ENCODE data around the gene ZBTB32.

Gene ZBTB32

DNA sequence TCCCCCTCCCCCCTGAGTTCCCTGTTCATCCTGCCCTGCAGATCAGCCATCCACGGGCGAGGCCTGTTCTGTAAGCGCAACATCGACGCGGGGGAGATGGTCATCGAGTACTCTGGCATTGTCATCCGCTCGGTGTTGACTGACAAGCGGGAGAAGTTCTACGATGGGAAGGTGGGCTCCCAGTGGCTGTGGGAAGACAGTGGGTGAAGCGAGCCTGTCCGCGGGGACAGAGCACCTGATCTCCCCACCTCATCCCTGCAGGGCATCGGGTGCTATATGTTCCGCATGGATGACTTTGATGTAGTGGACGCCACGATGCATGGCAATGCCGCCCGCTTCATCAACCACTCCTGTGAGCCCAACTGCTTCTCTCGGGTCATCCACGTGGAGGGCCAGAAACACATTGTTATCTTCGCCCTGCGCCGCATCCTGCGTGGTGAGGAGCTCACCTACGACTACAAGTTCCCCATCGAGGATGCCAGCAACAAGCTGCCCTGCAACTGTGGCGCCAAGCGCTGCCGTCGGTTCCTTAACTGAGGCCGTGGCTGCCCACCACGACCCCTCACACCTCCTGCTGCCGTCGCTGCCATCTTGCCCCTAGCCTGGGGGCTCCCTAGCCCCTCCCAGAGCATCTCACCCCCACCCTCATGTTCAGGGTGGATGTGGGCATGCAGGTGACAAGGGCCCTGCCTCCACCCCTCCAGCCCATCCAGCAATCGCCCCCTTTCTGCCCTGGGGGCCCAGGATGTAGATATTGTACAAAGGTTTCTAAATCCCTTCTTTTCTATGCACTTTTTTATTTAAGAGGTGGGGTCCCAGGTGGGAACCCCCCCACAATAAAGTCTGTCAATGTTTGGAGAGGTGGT is 33.9 kb downstream of the ZBTB32 start:
- no peak for DNase-seq (ENCODE audit: low read depth)

- no peak for DNase-seq (ENCODE audit: low read depth)
Observed at GRCh38 chr19:35738887-35739229, 34.5 kb downstream of the ZBTB32 start.

DNA sequence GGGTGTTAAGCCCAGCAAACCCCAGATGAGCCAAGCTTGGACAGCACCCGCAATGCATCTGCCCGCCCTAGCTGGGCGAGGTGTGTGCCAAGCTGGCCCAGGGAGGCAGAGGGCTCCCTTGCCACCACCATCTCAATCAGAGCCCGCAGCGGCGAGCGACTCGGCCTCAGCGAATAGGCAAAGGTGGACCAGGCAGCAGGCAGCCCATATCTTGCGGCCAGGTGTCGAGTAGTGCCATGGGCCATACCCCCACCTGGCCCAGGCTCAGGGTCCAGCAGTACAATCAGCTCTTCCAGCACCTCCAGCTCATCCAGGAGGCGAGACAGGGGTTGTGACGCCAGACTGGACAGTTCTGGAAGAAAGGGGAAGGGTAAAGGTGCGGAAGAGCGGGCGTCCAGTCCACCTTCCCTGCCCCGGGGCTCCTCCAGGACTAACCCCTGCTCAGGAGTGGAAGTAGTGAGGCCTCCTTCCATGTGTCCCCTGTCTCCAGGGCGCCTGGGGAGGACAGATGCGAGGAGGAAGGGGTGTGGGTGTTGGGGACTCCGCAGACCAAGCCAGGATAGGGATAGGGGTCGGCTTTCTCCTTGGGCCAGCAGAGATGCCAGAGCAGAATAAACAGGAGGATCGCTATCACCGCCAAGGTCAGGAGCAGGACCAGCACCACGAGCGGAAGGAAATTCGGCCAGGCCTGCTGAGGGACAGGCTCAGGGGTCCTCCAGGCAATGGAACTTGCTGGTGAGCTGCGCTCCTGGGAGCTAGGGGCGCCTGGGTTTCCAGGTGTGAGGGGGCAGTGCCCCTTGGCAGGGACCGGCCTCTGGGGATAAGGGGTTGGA is 35.1 kb downstream of the ZBTB32 start:
- DNase-seq (ENCODE audit: low read depth), result no peak

- DNase-seq (ENCODE audit: low read depth), result no peak
Observed at GRCh38 chr19:35740108-35740422, 35.7 kb downstream of the ZBTB32 start.

DNA sequence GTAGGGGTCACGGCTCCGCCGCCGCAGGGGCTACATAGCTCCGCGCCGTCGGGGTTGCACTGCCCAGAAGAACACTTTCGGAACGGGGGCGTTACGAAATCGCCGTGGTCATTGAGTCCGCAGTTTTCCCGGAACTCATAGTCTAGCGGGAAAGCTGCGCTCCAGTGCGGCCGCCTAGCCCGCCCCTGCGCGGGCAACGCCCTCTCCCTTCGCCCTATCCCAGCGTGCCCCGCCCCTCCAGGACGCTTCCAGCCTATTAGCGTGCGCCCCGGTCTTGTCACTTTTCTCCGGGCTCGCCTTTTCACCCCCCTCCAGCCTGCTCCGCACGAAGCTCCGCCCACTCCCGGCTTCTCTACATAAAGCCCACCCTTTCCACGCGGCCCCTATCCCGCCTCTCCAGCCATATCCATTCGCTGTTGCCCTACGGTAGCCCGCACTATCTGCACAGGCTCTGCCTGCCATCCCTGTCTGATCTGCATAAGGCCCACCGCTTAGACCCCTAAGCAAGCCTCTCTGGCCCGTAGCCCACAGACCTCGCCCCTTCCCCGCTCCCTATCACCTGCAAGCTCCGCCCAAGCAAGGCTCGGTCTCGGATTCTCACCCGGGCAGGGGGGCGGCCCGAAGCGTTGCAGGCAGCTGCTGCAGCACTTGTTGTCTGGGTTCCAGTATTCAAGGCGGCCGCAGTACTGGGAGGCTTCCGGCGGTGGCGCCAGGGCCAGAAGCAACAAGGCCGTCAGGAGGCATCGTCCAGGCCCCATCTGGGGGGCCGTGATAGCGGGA is 36.3 kb downstream of the ZBTB32 start:
- DNase-seq (ENCODE audit: low read depth), result peak; percentile 93

- DNase-seq (ENCODE audit: low read depth), result no peak
Observed at GRCh38 chr19:35741203-35741515, 36.8 kb downstream of the ZBTB32 start.

DNA sequence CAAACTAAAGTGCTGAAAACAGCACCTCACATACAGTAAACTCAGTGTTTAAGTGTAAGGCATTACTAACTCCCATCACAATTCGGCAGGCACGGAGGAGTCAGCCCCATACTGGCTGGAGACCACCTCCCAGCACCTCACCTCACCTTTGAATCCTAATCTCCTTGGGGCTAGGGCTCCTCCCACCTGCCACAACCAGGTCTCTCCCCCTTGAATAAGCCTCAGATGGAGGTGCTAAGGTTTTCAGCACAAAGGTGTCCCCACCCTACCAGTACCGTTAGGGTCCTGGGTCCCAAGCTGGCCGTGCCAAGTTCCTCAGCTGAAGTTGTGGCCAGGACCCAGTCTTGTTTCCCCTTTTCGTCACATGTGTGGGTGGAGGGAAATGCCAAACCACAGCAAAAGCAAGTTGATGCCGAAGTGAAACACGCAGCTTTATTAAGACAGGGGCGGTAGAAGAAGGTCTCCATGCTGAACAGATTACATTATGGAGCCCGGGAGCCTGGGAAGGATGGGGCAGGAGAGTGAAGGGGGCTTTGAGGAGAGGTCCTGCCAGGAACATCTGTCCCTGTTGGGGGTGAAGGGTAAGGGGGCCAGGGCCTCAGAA is 37.9 kb downstream of the ZBTB32 start, which contains the start of gene IGFLR1:
IGFLR1 (minus strand) TSS at position 332 of the 604 bp plus-strand sequence. CDS start 1,272 bp downstream, outside the sequence.
- DNase-seq (ENCODE audit: low read depth), result peak; percentile 72

DNA sequence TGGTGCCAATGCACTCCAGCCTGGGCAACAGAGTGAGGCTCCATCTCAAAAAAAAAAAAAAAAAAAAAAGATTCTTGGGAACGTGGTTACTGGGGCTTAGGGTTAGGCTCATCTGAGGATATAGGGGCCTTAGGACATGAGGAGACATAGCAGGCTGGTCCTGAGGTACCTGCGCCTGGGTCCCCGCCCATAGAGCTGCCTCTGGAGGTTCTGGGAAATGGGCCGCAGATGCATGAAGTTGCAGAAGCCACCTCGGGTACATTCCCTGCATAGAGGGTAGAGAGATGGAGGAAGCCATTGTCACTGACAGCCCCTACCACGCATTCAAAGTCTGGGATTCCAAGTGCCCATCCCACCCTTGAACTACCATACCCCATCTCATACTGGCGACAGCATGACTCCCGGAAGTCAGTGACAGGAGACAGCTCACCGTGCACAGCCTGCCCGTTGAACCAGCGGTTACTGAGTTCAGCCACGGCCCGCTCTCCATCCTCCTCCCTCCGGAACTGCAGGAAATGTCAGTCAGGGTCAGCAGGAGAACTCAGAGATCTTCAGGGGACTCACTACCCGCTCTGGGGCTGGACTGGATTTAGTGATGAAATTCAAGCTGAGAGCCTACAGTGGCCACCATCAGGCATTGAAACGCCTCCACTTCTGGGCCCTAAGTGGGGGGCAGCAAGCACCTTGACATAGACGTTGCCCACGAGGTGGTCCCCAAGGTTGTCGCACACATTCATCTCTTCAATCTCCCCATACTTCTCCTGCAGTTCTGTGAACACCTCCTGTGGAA is 39.5 kb downstream of the ZBTB32 start:
- DNase-seq (ENCODE audit: low read depth), result no peak

- DNase-seq (ENCODE audit: low read depth), result peak; percentile 92
Observed at GRCh38 chr19:35744430-35745327, 40.3 kb downstream of the ZBTB32 start.

- peak; percentile 95 for DNase-seq (ENCODE audit: low read depth)
Observed at GRCh38 chr19:35745328-35746086, 41.1 kb downstream of the ZBTB32 start, which contains the start of the genes PSENEN and U2AF1L4. PSENEN (plus strand) TSS chr19:35745651; CDS start chr19:35745931, 280 bp downstream. U2AF1L4 (minus strand) TSS chr19:35745418; CDS start chr19:35745391, 27 bp downstream.

DNA sequence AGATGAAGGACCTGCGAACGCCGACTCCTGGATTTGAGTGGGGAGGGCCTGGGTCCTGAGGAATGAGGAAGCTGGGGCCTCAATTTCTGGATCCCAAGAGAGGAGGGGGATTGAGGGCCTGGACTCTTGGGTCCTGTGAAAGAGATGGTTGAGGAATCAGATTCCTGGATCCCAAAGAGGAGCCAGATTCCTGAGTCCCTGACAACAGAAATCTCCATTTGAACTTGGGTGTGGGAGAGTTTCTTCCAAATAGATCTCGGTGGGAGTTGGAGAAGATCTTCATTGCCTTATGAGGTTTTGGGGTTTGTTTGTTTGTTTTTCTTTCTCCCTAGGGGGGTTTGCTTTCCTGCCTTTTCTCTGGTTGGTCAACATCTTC is 41.7 kb downstream of the ZBTB32 start:
- no peak for DNase-seq (ENCODE audit: low read depth)

DNA sequence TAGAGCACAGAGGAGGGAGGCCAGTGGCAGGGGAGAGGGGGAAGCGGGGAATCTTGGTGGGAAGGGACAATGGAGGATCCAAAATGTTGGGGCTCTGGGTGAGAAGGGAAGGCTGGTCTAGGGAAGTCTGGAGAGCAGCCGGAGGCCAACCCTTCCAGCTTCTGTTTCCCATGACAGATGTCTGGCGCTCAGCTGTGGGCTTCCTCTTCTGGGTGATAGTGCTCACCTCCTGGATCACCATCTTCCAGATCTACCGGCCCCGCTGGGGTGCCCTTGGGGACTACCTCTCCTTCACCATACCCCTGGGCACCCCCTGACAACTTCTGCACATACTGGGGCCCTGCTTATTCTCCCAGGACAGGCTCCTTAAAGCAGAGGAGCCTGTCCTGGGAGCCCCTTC is 42.2 kb downstream of the ZBTB32 start:
- no peak for DNase-seq (ENCODE audit: low read depth)

GRCh38 chr19:35748106-35749020 is 44.0 kb downstream of the ZBTB32 start, which contains the start of gene LIN37:
LIN37 (plus strand) TSS chr19:35748576; CDS start chr19:35748725, 149 bp downstream.
- peak; percentile 98 for DNase-seq (ENCODE audit: low read depth)

- no peak for DNase-seq (ENCODE audit: low read depth)
Observed at GRCh38 chr19:35750167-35750566, 45.8 kb downstream of the ZBTB32 start.

DNA sequence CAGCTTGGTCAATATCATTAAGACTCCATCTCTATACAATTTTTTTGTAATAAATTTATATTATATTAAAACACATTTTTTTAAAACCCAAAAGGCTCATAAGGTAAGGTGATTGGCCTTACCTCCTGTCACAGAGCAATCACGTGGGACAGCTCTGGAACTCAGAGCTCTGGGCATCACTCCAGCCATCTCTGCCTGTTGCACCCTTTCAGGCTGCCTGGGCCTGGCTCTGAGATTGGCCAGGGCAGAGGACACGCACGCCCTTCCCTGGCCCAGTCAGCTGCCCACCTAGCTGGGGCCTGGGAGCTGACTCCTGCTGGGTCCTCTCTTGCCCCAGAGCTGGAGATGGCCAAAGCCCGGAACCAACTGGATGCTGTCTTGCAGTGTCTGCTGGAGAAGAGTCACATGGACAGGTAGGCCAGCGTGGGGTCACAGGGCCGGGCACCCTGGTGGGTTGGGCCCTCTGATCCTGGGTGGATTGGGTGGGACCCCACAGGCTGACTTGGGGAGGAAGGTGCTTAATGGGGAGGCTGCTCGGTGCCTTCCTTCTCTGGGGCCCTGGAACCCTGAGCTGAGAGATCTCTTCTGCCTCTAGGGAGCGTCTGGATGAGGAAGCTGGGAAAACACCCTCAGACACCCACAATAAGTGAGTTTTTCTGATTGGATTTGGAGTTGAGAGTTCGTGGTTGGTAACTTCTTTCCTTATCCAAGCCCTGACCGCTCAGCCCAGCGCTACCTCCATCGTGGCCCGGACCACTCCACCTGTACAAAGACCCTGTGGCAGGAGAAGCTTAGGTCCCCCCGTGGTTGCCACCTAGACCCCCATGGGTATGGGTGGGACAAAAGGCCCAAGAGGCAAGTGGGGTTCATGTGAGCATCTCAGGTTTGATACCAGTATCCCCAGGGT is 47.7 kb downstream of the ZBTB32 start:
- no peak for DNase-seq (ENCODE audit: low read depth)

- no peak for DNase-seq (ENCODE audit: low read depth)
Observed at GRCh38 chr19:35752746-35753350, 48.5 kb downstream of the ZBTB32 start.
